GM10248 (cell line): ENCODE data around the gene PDE6D.

Experiments
- CTCF ChIA-PET: fragments of 300-600 bp; sonication (Branson Sonifier 250); formaldehyde crosslinking; extraction: SDS; loops from one replicate; lab custom pipeline; 2021; ENCODE audit warnings: antibody characterized with exemption; lab: Yijun Ruan, JAX
- POLR2A ChIA-PET: fragments of 350-650 bp; sonication (Branson Sonifier 250); formaldehyde crosslinking; extraction: SDS; loops from one replicate; lab custom pipeline; 2020; ENCODE audit warnings: antibody characterized with exemption; lab: Yijun Ruan, JAX
- DNase-seq: peaks from one replicate; pipeline ENCODE4 v3.0.0; 2012; ENCODE audit errors: extremely low spot score
- TF ChIP-seq, protein P1 (sequence below): IDR thresholded peaks from 2 replicates; pipeline ENCODE4 v1.5.1; 2012; ENCODE audit warnings: mild to moderate bottlenecking, low read depth; ENCODE audit errors: extremely low read depth, missing control alignments, control extremely low read depth

PDE6D gene

DNA sequence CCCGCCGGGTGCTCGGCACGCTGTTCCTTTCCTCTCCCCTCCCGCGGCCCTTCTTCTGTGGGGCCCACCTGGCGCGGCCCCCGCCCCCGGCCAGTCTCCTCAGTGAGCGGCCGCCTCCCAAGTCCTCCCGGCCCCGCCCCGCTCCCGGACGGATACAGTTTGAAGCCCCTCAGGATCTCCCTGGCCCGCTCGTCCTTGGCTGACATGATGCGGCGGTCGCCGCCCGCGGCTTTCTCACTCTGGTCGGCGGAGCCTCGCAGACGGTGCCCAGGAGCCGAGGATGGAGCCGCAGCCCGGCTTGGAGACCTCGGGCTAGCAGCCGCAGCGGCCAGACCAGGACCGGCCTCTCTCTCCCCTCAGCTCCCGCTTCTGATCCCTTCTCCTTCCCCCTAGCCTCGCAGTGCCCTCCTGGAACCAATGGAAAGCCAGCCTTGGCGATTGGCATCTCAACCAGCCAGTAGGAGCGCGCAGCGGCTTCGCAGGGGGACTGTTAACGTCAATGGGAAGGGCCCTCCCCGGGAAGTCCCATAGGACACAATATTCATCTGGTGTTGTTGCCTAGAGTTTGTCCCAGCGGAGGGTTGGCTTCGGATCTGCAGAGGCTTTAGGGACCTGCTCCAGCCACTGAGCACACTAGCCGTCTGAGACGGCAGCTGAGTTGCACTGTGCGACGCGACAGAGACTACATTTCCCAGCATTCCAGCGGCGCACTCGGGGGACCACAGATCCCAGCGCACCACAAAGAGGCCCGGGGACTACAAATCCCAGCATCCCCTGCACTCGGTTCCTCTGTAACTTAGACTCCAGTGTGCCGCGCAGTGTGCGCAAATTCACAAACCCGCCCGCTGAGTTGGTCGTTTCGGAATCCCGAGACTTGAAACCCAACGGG lies at the start of gene PDE6D:
TSS of gene PDE6D (minus strand) at position 374 of the 889 bp plus-strand sequence. CDS start at position 206, 168 bp downstream.
- ChIA-PET CTCF (interaction anchor here (0.7 to 0.9 kb wide), 2 partner anchors 104 to 264 kb away, joined by 3 read pairs; no protein-coding TSS in a partner anchor), POLR2A (interaction anchor here (0.6 kb wide), 1 partner anchor 10 kb away, joined by 3 read pairs; no protein-coding TSS in a partner anchor)
- peak; percentile 99 for DNase-seq
- TF ChIP-seq, protein P1, sequence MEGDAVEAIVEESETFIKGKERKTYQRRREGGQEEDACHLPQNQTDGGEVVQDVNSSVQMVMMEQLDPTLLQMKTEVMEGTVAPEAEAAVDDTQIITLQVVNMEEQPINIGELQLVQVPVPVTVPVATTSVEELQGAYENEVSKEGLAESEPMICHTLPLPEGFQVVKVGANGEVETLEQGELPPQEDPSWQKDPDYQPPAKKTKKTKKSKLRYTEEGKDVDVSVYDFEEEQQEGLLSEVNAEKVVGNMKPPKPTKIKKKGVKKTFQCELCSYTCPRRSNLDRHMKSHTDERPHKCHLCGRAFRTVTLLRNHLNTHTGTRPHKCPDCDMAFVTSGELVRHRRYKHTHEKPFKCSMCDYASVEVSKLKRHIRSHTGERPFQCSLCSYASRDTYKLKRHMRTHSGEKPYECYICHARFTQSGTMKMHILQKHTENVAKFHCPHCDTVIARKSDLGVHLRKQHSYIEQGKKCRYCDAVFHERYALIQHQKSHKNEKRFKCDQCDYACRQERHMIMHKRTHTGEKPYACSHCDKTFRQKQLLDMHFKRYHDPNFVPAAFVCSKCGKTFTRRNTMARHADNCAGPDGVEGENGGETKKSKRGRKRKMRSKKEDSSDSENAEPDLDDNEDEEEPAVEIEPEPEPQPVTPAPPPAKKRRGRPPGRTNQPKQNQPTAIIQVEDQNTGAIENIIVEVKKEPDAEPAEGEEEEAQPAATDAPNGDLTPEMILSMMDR, result no peak

DNA sequence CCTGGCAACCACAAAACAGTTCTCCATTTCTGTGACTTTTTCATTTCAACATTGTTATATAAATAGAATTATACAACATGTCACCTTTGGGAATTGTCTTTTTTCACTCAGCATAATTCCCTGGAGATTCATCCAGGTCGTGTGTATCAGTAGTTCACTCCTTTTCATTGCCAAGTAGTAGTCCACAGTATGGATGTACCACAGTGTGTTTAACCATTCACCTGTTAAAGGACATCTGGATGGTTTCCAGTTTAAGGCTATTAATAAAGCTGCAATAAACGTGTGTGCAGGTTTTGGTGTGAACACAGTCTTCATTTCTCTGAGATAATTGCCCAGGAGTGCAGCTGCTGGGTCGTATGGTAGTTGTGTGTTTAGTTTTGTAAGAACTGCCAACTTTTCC lies 40.8 kb upstream of the PDE6D start:
- CTCF ChIA-PET, result no interaction called here
- POLR2A ChIA-PET, result no interaction called here
- DNase-seq, result no peak
- TF ChIP-seq, protein P1, result no peak

DNA sequence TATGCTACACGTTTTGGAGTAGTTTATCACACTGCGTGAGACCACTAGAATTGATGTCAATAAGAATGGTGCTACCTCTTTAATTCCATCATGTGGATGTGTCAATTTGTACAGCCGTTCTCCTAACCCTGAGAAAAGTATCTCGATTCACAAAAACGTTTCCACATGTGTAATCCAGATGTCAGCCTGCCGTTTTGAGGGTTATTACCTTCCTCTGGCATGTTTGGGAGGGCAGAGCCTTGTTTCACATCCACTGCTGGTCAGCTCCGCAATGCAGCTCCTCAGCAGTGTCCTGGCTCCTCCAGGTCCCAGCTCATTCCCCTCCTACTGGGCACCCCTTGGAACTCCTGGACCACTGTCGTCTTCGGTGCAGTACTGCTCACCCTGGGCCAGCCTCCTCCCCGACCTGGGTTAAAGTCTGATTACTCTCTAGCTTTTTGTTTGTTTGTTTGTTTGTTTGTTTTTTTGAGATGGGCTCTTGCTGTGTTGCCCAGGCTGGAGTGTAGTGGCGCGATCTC lies 39.8 kb upstream of the PDE6D start:
- CTCF ChIA-PET, result no interaction called here
- POLR2A ChIA-PET, result no interaction called here
- TF ChIP-seq, protein P1, result no peak
- DNase-seq, result no peak

DNA sequence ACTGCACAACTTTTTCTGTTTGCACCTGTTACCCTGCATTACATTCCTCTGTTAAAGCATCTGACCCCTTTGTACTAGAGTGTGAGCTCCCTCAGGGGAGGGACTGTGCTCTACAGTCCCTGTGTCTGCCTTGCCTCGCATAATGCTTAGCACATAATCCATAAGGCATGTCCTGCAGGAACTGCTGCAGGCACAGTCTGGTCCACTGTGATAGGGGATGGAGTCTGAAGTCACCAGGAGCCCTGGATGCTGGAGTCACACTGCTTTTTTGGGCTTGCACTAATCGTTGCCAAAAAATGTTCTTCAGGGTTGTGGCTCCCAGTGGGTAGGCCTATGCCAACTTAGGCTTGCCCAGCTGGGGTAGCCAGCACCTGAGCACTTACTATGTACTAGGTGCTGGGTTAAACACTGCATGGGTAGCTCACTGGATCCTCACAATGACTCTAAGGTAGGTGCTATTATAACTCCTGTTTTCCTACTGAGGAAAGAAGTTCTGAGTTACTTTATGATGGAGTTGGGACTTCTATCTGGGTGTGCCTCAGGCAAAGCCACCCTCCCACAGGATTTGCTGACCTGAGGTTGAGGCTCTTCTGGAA lies 38.5 kb upstream of the PDE6D start:
- TF ChIP-seq, protein P1, result no peak
- no peak for DNase-seq
- POLR2A ChIA-PET, result no interaction called here
- CTCF ChIA-PET, result interaction anchor here (3.1 kb wide), 1 partner anchor 19 kb away, joined by 7 read pairs; no protein-coding TSS in a partner anchor

- TF ChIP-seq, protein P1, result no peak
- CTCF ChIA-PET, result no interaction called here
- POLR2A ChIA-PET, result interaction anchor here (0.6 kb wide), 1 partner anchor 10 kb away, joined by 6 read pairs; no protein-coding TSS in a partner anchor
- DNase-seq, result no peak
Measured at GRCh38 chr2:231816327-231817026, 35.4 kb upstream of the PDE6D start.

- TF ChIP-seq, protein P1, result no peak
- POLR2A ChIA-PET, result no interaction called here
- DNase-seq, result no peak
- CTCF ChIA-PET, result interaction anchor here (1.3 to 2.5 kb wide), 2 partner anchors 10 to 25 kb away, joined by 3 to 9 read pairs; partner anchors contain the start of gene COPS7B
Measured at GRCh38 chr2:231810905-231811304, 29.8 kb upstream of the PDE6D start.
